H1 (cell line): ENCODE measurements around the gene LTBP4. TPM values are rescaled to one million over a fixed set of nuclear protein-coding genes. Genes with fewer than 3 reads are reported as not detected.

Experiments used
- CTCF ChIA-PET: fragments of 300-600 bp; sonication (Branson Sonifier 250); formaldehyde crosslinking; loops from one replicate; lab custom pipeline; 2021; ENCODE audit not compliant: partially characterized antibody; lab: Charles Lee
- POLR2A ChIA-PET: fragments of 300-600 bp; sonication (Branson Sonifier 250); formaldehyde crosslinking; loops from one replicate; lab custom pipeline; 2021; ENCODE audit warnings: inconsistent platforms; ENCODE audit not compliant: partially characterized antibody; lab: Charles Lee
- DNase-seq, 2 experiments: peaks; one replicate each; pipeline versions ENCODE4 v3.0.0 to v3.0.0-alpha.2; 2010 to 2022; ENCODE audit warnings: low spot score in 2 of 2, low read depth in 1 of 2, mixed read lengths in 1 of 2
- FAIRE-seq: peaks from 2 replicates; lab custom pipeline; 2011; peaks lifted over from hg19 to GRCh38; lab: Jason Lieb, UNC
- H2AFZ ChIP-seq: 2 replicates; pipeline ENCODE4 v1.8.1; 2012; ENCODE audit warnings: low read length, inconsistent platforms
- H2AK5ac ChIP-seq: 2 replicates; pipeline ENCODE4 v1.6.1; 2013; ENCODE audit warnings: low read depth, low read length
- H2BK120ac ChIP-seq: replicated peaks from 2 replicates; pipeline ENCODE3; 2013; ENCODE audit warnings: low read depth, low read length, inconsistent platforms
- H2BK12ac ChIP-seq: 2 replicates; pipeline ENCODE4 v1.6.1; 2013; ENCODE audit warnings: low read depth, low read length
- H2BK15ac ChIP-seq: 2 replicates; pipeline ENCODE4 v1.6.1; 2013; ENCODE audit warnings: low read length
- H2BK20ac ChIP-seq: 2 replicates; pipeline ENCODE4 v1.6.1; 2013; ENCODE audit warnings: low read length
- H2BK5ac ChIP-seq: 2 replicates; pipeline ENCODE4 v1.6.1; 2013; ENCODE audit warnings: low read depth, low read length
- H3K14ac ChIP-seq: 2 replicates; pipeline ENCODE4 v1.6.1; 2013; ENCODE audit warnings: inconsistent platforms; ENCODE audit not compliant: insufficient read length
- H3K18ac ChIP-seq: 2 replicates; pipeline ENCODE4 v1.6.1; 2013; ENCODE audit warnings: low read length; ENCODE audit errors: extremely low read depth
- H3K23ac ChIP-seq: 2 replicates; pipeline ENCODE4 v1.6.1; 2013; ENCODE audit warnings: inconsistent platforms; ENCODE audit not compliant: insufficient read length
- H3K23me2 ChIP-seq: 2 replicates; pipeline ENCODE4 v1.6.1; 2013; ENCODE audit warnings: low read depth, low read length
- H3K27ac ChIP-seq: 2 replicates; pipeline ENCODE4 v1.6.1; 2011; ENCODE audit warnings: low read depth, low read length, inconsistent platforms
- H3K27me3 ChIP-seq, 4 experiments: replicated peaks in 1 of 4; 1 replicate in 1 of 4; 2 replicates in 3 of 4; pipeline versions ENCODE4 v1.6.1 to v1.8.1; 2011 to 2013; ENCODE audit warnings: low read length in 3 of 4, mild to moderate bottlenecking in 3 of 4, inconsistent platforms in 2 of 4, mixed read lengths in 2 of 4, moderate library complexity in 1 of 4; ENCODE audit not compliant: control insufficient read depth in 3 of 4, insufficient read depth in 3 of 4; ENCODE audit errors: extremely low read depth in 1 of 4
- H3K36me3 ChIP-seq, 4 experiments: 2 replicates each; pipeline versions ENCODE4 v1.6.1 to v1.8.1; 2011 to 2013; ENCODE audit warnings: mild to moderate bottlenecking in 4 of 4, low read length in 3 of 4, moderate library complexity in 2 of 4, control low read depth in 1 of 4, inconsistent platforms in 1 of 4; ENCODE audit not compliant: insufficient read depth in 4 of 4, control insufficient read depth in 2 of 4
- H3K4ac ChIP-seq: replicated peaks from 2 replicates; pipeline ENCODE3; 2013; ENCODE audit warnings: low read length, low read depth, mixed read lengths, inconsistent platforms; ENCODE audit not compliant: insufficient read length
- H3K4me1 ChIP-seq, 4 experiments: replicated peaks in 1 of 4; 1 replicate in 1 of 4; 2 replicates in 3 of 4; pipeline versions ENCODE4 v1.6.1 to v1.8.1; 2011 to 2013; ENCODE audit warnings: low read length in 3 of 4, inconsistent platforms in 2 of 4, mixed read lengths in 1 of 4; ENCODE audit not compliant: insufficient read depth in 4 of 4, control insufficient read depth in 3 of 4
- H3K4me2 ChIP-seq, 2 experiments: 2 replicates each; pipeline versions ENCODE4 v1.6.1 to v1.8.1; 2011 to 2013; ENCODE audit warnings: low read depth in 2 of 2, low read length in 2 of 2, control low read depth in 1 of 2, inconsistent platforms in 1 of 2, mild to moderate bottlenecking in 1 of 2; ENCODE audit not compliant: insufficient read depth in 1 of 2
- H3K4me3 ChIP-seq, 4 experiments: fragments of 200-600, 300-600 bp in 1 of 4; sonication (generic), shearing (Covaris generic), sonication (Bioruptor Twin) in 1 of 4; 2 replicates each; pipeline versions ENCODE4 v1.5.1 to v1.8.1; 2011 to 2016; ENCODE audit warnings: low read length in 4 of 4, low read depth in 3 of 4, control low read depth in 2 of 4, inconsistent platforms in 2 of 4, mild to moderate bottlenecking in 2 of 4, mixed read lengths in 1 of 4, moderate library complexity in 1 of 4; ENCODE audit not compliant: insufficient read depth in 2 of 4; ENCODE audit errors: extremely low read depth in 1 of 4
- H3K56ac ChIP-seq: replicated peaks from 2 replicates; pipeline ENCODE3; 2013; ENCODE audit warnings: low read depth, mild to moderate bottlenecking, mixed read lengths, low read length, inconsistent platforms; ENCODE audit not compliant: insufficient read length
- H3K79me1 ChIP-seq: 2 replicates; pipeline ENCODE4 v1.6.1; 2013; ENCODE audit warnings: low read depth, low read length, control low read depth
- H3K79me2 ChIP-seq, 2 experiments: 2 replicates each; pipeline versions ENCODE4 v1.6.1 to v1.8.1; 2012 to 2013; ENCODE audit warnings: low read length in 2 of 2, mild to moderate bottlenecking in 2 of 2, inconsistent platforms in 1 of 2; ENCODE audit not compliant: insufficient read depth in 2 of 2, control insufficient read depth in 1 of 2
- H3K9ac ChIP-seq, 4 experiments: replicated peaks in 1 of 4; 1 replicate in 1 of 4; 2 replicates in 3 of 4; pipeline versions ENCODE4 v1.6.1 to v1.8.1; 2011 to 2013; ENCODE audit warnings: low read depth in 3 of 4, low read length in 3 of 4, control low read depth in 2 of 4, mild to moderate bottlenecking in 2 of 4, moderate library complexity in 2 of 4, inconsistent platforms in 1 of 4; ENCODE audit errors: extremely low read depth in 1 of 4
- H3K9me3 ChIP-seq, 2 experiments: 2 replicates each; pipeline versions ENCODE4 v1.6.1 to v1.8.1; 2012 to 2013; ENCODE audit warnings: mild to moderate bottlenecking in 2 of 2, moderate library complexity in 2 of 2, control low read depth in 1 of 2, inconsistent platforms in 1 of 2, low read depth in 1 of 2, low read length in 1 of 2, mixed read lengths in 1 of 2; ENCODE audit not compliant: insufficient read depth in 2 of 2
- H4K20me1 ChIP-seq, 2 experiments: replicated peaks in 1 of 2; 2 replicates each; pipeline versions ENCODE3 to v1.8.1; 2011 to 2013; ENCODE audit warnings: inconsistent platforms in 2 of 2, low read length in 2 of 2, mild to moderate bottlenecking in 1 of 2; ENCODE audit not compliant: insufficient read depth in 2 of 2, control insufficient read depth in 1 of 2
- H4K5ac ChIP-seq: 2 replicates; pipeline ENCODE4 v1.6.1; 2013; ENCODE audit warnings: low read length, low read depth, mixed read lengths, inconsistent platforms; ENCODE audit not compliant: insufficient read length
- H4K8ac ChIP-seq: 2 replicates; pipeline ENCODE4 v1.8.0; 2013; ENCODE audit warnings: mild to moderate bottlenecking, moderate library complexity, low read length, inconsistent platforms; ENCODE audit not compliant: insufficient read depth; ENCODE audit errors: extremely low read depth
- H4K91ac ChIP-seq: replicated peaks from 2 replicates; pipeline ENCODE3; 2013; ENCODE audit warnings: low read length, mixed read lengths, inconsistent platforms; ENCODE audit not compliant: insufficient read length
- CREB1 ChIP-seq: IDR thresholded peaks from 2 replicates; pipeline ENCODE4 v1.6.1; 2012; ENCODE audit warnings: inconsistent platforms
- NANOG ChIP-seq: IDR thresholded peaks from 2 replicates; pipeline ENCODE4 v1.6.1; 2011; ENCODE audit warnings: low read length, low read depth, mild to moderate bottlenecking, inconsistent platforms; ENCODE audit not compliant: insufficient read depth, poor library complexity, severe bottlenecking
- USF2 ChIP-seq: IDR thresholded peaks from 2 replicates; pipeline ENCODE4 v1.6.1; 2011; ENCODE audit warnings: low read length, improper control_type of control experiment
- whole genome bisulfite sequencing, 2 experiments: shearing (Covaris generic) in 1 of 2; methylation state at CpG; one replicate each; pipeline versions ENCODE4 v1.1.6 to v1.1.7; 2013 to 2015; ENCODE audit warnings: low lambda C conversion rate in 2 of 2, mixed read lengths in 2 of 2, inconsistent platforms in 1 of 2, low coverage in 1 of 2, missing lambda C conversion rate in 1 of 2; ENCODE audit not compliant: insufficient replicate concordance in 2 of 2, insufficient coverage in 1 of 2, insufficient read length in 1 of 2; ENCODE audit errors: extremely low coverage in 1 of 2, missing lambda C conversion rate in 1 of 2; 5-methylcytosine and 5-hydroxymethylcytosine counted together
- polyA plus RNA-seq, 7 experiments: library from polyadenylated mRNA; depleted of rRNA in 3 of 7; stranded (reverse) in 5 of 7; unstranded in 2 of 7; fragments of >200 nt in 5 of 7; fragments of 200-250 nt in 2 of 7; gene quantifications; 1 replicate in 5 of 7; 2 replicates in 1 of 7; 4 replicates in 1 of 7; pipeline versions ENCODE4 v1.2.1 to v1.2.3, GENCODE V29; 2011 to 2013; ENCODE audit warnings: missing spikeins in 2 of 7, mixed read lengths in 2 of 7
- total RNA-seq: library from RNA; stranded (reverse); fragmentation: NEBNext Ultra II Directional; extraction: Animal tissue kit (Norgen Biotek cat#: 25700); gene quantifications from 2 replicates; pipeline ENCODE4 v1.2.1, GENCODE V29; 2021

Gene LTBP4
- total and polyA plus RNA-seq, 2 of the 8 experiments (the other 6 are each of a cell fraction or from before 2014, with no cell fraction given), result 54.5 to 77.1 TPM

DNA sequence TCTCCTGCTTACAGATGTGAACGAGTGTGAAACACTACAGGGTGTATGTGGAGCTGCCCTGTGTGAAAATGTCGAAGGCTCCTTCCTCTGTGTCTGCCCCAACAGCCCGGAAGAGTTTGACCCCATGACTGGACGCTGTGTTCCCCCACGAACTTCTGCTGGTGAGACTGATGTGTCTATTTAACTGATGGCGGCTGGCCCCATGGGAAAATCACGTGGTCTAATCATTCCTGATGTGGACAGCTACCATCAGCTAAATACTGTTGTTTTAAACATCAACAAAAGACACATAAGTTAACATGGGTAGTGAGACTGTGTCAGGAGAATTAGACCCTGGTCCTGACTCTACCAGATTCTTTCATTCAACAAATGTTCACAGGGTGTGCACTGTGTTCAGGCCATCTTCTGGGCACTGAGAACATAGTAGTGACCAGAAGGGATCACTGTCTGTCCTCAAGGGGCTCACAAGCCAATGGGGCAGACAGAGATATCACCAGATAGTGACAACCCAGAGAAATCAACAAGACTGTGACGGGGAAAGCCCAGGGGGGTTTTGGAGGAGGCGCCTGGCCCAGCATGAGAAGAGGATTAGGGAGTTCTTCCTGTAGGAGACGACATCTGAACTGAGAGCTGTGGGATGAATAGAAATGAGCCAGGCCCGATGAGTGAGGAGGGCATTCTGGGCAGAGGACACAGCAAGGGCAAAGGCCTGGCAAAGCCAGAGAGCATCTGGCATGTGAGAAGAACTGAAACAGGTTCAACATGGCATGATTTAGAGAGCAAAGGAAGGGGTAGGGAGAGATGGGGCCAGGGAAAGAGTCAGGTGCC lies 18.4 kb downstream of the LTBP4 start:
- FAIRE-seq (no peak), DNase-seq (no peak)
- Histone ChIP-seq H3K56ac (no peak overlapping the region), H3K4me3 (no peak overlapping the region), H2BK12ac (no peak overlapping the region), H2BK15ac (no peak overlapping the region), H4K91ac (no peak overlapping the region), H3K9ac (no peak overlapping the region), H3K18ac (no peak overlapping the region), H3K4me2 (no peak overlapping the region), H3K23ac (no peak overlapping the region), H2AK5ac (no peak overlapping the region), H4K5ac (no peak overlapping the region), H3K36me3 (peaks cover 3 to 25% (median 14%) of the 10 kb centered on the region in 4 experiments; a peak in 7 of 8 replicates), H3K79me2 (no peaks in the 10 kb centered on the region), H2AFZ (no peak overlapping the region), H4K8ac (no peak overlapping the region), H3K4ac (no peak overlapping the region), H3K79me1 (no peaks in the 10 kb centered on the region), H3K14ac (no peak overlapping the region), H3K23me2 (peaks cover 2% of the 10 kb centered on the region; the same call in 1 of the 2 replicates), H2BK20ac (no peak overlapping the region), H3K4me1 (peaks cover 0 to 18% (median 8%) of the 10 kb centered on the region in 4 experiments; a peak in 6 of 7 replicates), H3K27me3 (no peaks in the 10 kb centered on the region; a peak in 1 of 7 replicates), H2BK120ac (no peak overlapping the region), H3K27ac (no peak overlapping the region), H3K9me3 (no peaks in the 10 kb centered on the region), H2BK5ac (no peak overlapping the region), H4K20me1 (peaks cover 2 to 4% of the 10 kb centered on the region in 2 experiments)
- 81% methylated on average over 11 of the region's 11 CpGs; no CpG with 5 or more reads in 1 of the 2 experiments for whole genome bisulfite sequencing, 2 experiments
- no peak for TF ChIP-seq USF2
- no peak for TF ChIP-seq NANOG
- TF ChIP-seq CREB1, result no peak
- ChIA-PET CTCF (interaction anchor here (0.6 to 3.2 kb wide), 3 partner anchors 14 to 1134 kb away, joined by 3 to 29 read pairs (median 5); no protein-coding TSS in a partner anchor), POLR2A (interaction anchor here (0.6 to 1.7 kb wide), 4 partner anchors 10 to 852 kb away, joined by 3 to 5 read pairs (median 4); no protein-coding TSS in a partner anchor)
